Breast epithelium (tissue), 3 donors: ENCODE results near the gene LCN10.

Experiments used
- CTCF ChIP-seq, 3 donors: fragments of 450-650 bp; IDR thresholded peaks; one replicate each; pipeline ENCODE4 v1.5.1; 2016 to 2017; ENCODE audit warnings: antibody characterized with exemption in 3 of 3, mild to moderate bottlenecking in 3 of 3, moderate library complexity in 3 of 3
- POLR2A ChIP-seq: fragments of 450-650 bp; IDR thresholded peaks from one replicate; pipeline ENCODE4 v1.6.1; 2016; ENCODE audit warnings: antibody characterized with exemption, mild to moderate bottlenecking, moderate library complexity
- POLR2AphosphoS5 ChIP-seq, 3 donors: sonication (generic); formaldehyde crosslinking; IDR thresholded peaks; one replicate each; pipeline ENCODE4 v1.6.1; 2017; ENCODE audit warnings: antibody characterized with exemption in 3 of 3

DNA sequence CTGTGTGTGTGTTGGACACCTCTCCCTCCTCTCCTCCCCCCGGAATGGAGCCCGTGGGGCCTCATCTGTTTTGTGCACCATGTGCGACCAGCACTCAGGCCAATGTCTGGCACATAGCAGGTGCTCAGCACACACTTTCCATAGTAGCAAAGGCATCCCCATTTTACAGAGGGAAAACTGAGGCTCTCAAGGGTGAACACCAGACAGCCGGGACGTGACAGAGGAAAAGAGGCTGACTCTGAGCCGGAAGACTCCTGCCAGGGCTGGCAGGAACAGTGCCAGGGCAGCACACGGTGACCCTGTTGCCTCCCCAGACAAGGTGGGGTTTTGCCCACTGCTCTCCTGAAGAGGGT is 53.7 kb downstream of the LCN10 start:
- no peak for TF ChIP-seq CTCF (IDR thresholded peaks at IDR 0.05)
- TF ChIP-seq POLR2AphosphoS5 (IDR thresholded peaks at IDR 0.05): no peak
- no peak for TF ChIP-seq POLR2A
